SK-N-SH (cell line): ENCODE data around the gene MSH6.

Experiments
- REST ChIP-seq: IDR thresholded peaks from 2 replicates; pipeline ENCODE4 v1.6.1; 2012; ENCODE audit warnings: mild to moderate bottlenecking, low read depth, low read length, moderate library complexity
- TAF1 ChIP-seq: IDR thresholded peaks from 2 replicates; pipeline ENCODE4 v1.6.1; 2012; ENCODE audit warnings: low read depth, mild to moderate bottlenecking, low read length, moderate library complexity, borderline replicate concordance
- TF ChIP-seq, protein P1 (sequence below): fragments of 200-600 bp; sonication (generic); IDR thresholded peaks from 2 replicates; pipeline ENCODE4 v1.6.1; 2017; ENCODE audit warnings: antibody characterized with exemption, mild to moderate bottlenecking, moderate library complexity

GRCh38 chr2:47767497-47767844 is 15.5 kb upstream of the MSH6 start:
- TF ChIP-seq TAF1 (no peak), REST (no peak)
- TF ChIP-seq, protein P1, sequence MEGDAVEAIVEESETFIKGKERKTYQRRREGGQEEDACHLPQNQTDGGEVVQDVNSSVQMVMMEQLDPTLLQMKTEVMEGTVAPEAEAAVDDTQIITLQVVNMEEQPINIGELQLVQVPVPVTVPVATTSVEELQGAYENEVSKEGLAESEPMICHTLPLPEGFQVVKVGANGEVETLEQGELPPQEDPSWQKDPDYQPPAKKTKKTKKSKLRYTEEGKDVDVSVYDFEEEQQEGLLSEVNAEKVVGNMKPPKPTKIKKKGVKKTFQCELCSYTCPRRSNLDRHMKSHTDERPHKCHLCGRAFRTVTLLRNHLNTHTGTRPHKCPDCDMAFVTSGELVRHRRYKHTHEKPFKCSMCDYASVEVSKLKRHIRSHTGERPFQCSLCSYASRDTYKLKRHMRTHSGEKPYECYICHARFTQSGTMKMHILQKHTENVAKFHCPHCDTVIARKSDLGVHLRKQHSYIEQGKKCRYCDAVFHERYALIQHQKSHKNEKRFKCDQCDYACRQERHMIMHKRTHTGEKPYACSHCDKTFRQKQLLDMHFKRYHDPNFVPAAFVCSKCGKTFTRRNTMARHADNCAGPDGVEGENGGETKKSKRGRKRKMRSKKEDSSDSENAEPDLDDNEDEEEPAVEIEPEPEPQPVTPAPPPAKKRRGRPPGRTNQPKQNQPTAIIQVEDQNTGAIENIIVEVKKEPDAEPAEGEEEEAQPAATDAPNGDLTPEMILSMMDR, result no peak
